HG03159 (cell line): ENCODE results near the gene MSMO1.

Experiments
- ATAC-seq: cut with Tn5 transposase; IDR thresholded peaks from one replicate; pipeline ENCODE4 v1.9.1; 2021; ENCODE audit warnings: mild to moderate bottlenecking, moderate library complexity; ENCODE audit not compliant: unreplicated experiment

MSMO1 gene

DNA sequence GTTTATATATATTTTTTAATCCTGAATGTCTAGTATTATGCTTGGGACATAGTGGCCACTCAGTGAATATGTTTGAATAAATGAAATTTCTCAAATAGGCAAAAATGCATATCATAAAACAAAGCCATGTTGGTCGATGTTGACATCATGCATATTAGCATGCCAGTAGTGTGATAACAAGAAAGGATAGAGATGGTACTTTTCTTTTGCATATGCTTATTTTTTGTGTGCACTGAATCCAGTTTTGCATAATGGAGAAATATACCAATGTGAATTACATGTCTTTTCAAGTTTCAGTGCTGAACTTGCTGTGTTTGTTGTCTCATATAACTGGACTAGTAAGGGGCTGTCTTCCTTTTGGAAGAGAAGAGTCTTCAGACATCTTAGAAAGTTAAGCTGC is 58.9 kb downstream of the MSMO1 start:
- no peak for ATAC-seq

- no peak for ATAC-seq
These were observed 61.3 kb downstream of the MSMO1 start for GRCh38 chr4:165388756-165389155.
